ENCODE measurements around the gene OR2A42.
"Not testable (repeated sequence)": the region's sequence is repeated elsewhere in the genome, so short reads cannot be mapped to it uniquely, and the experiment has no call there.

OR2A42 gene, protein sequence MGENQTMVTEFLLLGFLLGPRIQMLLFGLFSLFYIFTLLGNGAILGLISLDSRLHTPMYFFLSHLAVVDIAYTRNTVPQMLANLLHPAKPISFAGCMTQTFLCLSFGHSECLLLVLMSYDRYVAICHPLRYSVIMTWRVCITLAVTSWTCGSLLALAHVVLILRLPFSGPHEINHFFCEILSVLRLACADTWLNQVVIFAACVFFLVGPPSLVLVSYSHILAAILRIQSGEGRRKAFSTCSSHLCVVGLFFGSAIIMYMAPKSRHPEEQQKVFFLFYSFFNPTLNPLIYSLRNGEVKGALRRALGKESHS

DNA sequence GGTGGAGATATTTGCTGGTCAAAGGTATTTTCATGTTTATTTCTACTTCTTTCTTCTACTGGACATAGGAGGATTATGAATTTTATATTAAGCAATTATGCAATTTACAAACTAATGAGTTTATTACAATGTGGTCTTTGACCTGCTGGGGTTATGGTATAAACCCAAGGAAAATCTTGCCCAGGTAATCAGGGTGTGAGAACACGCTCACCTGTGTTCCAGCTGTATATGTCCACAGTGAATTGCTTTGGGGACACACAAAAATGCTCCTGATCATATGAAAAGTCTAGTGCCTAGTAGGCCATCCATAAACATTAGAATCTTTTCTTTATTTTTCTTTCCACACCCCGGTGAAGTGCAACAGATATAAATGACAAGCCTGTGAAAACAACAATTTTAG, at the start of gene OR2A42:
Gene OR2A42, minus strand, starts transcription at position 241 of the 400 bp plus-strand sequence. CDS start 6,762 bp downstream, outside the sequence.
- DNase-seq = not testable (repeated sequence)

DNA sequence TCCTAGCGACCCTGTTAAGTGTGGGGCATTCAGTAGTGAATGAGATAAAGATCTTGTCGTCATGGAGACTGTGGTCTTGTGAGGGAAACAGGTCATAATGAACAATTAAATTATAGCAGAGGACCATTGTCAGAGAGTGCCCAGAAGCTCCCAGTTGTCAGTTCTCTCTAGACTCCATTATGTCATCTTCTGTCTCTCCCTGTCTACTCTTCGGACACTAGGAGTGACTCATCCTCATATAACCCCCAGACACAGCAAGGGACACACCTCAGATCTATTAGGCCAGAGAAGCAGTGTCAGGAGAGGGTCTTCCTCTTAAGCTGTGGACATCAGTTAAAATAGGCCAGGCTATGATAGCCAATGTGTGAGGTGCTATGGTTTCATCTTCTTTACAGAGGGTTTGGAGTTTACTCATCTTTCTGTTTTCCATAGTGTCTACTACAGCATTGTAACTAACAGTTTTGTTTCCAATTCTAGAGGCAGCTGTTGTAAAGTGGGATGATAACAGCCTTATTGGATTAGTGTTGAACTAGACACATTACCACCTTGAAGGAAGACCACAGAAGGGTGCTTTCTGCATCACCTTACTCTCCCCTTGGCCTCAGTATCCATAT, 47.9 kb upstream of the OR2A42 start:
- DNase-seq = not testable (repeated sequence)

DNA sequence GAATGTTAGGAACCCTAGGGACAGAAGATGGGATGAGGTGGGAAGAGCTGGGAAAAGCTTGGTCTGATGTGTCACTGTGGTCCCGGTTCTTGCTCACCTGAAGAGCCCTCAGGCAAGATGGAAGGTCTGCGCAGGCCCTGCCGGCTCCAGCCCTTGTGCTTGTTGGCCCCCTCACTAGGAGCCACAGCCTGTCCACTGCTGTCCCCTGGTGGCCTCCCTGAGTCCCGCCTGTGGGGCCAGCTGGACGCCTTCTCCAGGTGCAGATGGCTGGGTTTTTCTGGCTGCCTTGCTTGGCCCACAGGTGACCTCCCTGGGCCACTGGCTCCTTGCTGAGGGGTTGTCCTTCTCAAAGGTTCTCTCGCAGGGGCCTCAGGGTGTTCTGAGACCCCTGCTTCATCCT, 44.3 kb upstream of the OR2A42 start:
- not testable (repeated sequence) for DNase-seq

DNA sequence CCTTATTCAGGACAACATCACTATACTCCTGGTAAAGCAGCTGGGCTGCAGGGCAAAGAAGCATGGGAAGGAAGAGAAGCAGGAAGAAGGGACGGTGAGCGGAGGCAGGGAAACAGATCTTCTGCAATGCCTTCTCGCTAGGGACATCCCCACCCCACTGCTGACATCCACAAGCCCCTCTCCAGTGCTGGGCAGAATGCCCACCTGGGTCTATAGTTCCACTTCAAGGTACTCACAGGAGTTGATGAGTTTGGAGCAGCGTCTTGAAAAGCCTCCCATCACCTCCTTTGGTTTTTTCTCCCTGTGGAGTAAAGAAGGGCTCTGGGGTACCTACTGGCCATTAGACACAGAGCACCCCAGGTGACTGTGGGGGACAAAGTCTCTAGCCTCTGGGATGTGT, 43.1 kb upstream of the OR2A42 start:
- not testable (repeated sequence) for DNase-seq

DNA sequence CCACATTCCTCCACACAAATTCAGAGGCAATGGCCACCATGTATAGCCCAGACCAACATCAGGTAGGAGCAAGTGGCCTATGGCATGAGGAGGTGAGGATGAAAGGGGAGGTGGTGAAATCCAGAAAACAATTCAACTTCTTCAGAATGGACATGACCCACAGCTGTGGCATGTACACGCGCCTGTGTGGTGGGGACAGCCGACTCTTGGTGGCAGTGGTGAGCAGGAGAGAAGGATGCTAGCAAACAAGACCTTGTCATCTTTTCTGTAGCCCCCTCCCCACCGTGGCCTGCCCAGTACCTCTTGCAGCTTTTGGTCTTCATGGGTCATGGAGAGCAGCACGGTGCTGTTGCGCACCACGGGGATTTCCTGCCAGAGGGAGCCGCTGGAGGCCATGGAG, 42.6 kb upstream of the OR2A42 start:
- DNase-seq = not testable (repeated sequence)

DNA sequence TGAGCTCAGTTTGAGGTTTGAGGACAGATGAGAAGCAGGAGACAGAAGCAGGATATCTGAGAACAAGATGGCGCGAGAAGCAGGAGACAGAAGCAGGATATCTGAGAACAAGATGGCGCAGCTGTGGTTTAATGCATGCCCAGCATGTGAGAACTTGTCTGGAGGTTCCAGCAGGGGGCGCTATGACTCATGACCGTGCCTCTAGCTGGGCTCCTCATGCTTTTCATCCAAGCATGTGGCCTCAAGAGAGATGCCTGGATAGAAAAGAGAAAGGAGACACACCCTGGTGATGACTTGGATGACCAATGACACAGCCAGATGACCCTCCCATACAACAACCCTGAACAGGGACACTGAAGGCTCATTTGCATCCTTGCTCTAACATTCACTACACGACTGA, 40.6 kb upstream of the OR2A42 start:
- not testable (repeated sequence) for DNase-seq

DNA sequence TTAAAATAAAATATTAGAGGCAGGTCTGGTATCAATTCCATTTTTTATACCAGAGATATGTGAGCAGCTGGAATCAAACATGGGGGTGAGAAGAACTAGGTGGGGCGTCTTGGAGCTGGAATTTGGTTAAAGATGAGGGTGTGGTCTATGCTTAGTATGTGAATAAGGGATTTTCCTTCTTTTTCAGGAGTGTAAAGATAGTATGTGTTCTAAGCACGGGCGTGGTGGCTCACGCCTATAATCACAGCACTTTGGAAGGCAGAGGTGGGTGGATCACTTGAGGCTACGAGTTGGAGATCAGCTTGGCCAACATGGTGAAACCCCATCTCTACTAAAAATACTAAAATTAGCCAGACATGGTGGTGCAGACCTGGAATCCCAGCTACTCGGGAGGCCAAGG, 35.9 kb upstream of the OR2A42 start:
- not testable (repeated sequence) for DNase-seq

DNA sequence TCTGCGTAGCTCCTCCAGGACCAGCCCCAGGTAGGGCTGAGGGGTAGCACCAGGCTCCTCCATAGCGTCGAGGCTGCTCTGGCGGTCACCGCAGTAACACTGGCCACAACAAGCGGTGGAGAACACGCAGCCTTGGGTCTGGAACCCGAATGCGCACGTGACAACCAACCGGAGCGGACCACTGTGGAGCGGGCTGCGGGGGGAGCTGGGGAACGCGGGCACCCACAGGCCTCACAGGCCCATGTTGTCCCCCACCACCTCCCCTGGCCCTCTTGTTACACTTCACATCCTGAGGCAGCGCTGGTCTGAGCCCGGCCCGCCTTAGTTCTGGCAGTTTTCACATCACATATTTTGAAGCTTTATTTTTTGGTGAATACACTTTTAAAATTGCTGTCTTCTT, 29.8 kb upstream of the OR2A42 start, which contains the start of gene CTAGE8:
Gene CTAGE8, minus strand, starts transcription at position 101 of the 400 bp plus-strand sequence. Its CDS starts 38 bp downstream, at position 63.
- not testable (repeated sequence) for DNase-seq

DNA sequence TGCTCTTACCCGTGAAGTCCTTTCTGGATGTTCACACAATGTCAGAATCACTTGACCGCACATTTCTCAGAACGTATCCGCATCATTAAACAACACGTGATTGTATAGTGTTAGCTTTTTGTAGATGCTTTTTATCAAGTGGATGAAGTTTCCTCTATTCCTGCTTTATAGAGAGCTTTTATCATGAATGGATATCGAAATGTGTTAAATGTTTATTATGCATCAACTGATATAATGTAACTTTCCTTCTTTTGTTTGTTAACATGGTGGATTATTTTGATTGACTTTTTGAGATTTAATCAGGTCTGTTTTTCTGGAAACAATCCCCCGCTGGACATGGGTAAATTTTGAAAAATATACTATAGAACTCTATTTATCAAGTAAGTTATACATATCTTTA, 25.3 kb upstream of the OR2A42 start, which contains the start of gene OR2A7:
Gene OR2A7, minus strand, starts transcription at position 101 of the 400 bp plus-strand sequence. CDS start 5,164 bp downstream, outside the sequence.
- not testable (repeated sequence) for DNase-seq

DNA sequence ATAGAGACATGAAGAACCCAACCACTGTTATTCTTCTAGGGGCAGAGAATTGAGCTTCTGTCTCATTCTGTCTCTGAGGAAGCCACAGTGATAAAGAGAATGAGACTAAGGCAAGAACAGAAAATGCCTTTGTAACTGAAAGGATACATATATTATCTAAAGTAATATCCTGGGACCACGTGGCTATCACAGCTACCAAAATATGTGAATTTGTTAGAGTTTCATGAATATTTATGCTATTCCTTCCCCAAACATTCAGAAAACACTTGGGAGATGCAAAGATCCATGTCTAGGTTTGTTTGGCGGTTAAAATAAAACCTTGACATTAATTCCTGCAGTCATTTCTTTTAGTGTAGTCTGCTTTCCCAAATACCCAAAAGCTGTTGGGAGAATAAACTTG, 22.7 kb upstream of the OR2A42 start:
- not testable (repeated sequence) for DNase-seq

DNA sequence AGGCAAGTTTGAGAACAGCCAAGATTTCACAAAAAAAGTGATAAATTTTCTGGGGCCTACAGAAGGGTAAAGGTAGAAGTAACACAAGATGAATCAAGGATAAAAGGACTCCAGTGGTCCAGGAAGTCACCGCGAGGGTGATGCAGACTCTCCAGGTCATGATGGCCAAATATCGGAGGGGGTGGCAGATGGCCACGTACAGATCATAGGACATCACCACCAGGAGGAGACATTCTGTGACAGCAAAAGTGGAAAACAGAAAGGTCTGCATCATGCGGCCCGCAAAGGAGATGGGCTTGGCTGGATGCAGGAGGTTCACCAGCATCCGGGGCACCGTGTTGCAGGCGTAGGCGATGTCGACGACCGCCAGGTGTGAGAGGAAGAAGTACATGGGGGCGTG, 19.7 kb upstream of the OR2A42 start:
- DNase-seq = not testable (repeated sequence)

DNA sequence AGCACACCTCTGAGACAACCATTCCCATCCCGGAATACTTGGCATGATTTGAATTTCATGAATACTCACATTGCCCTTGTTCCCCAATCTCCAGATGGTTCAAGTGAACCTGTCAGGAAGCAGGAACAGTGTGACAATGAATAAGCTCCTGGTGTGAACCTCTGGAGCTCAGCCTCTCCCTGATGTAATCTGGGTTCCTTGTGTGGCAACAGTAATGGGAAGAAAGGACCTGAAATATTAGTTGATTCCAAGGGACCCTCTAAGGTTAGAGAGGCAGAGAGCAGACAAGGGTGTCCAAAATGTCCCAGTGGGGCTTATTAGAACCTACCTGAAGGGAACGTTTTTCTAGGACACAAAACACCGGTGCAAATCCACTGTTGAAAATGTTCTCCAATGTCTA, 16.7 kb upstream of the OR2A42 start:
- TF ChIP-seq GATA1 (IDR thresholded peaks at IDR 0.05; ENCODE audit: low read depth, low read length) = no peak
- TF ChIP-seq POLR2A (IDR thresholded peaks at IDR 0.05; ENCODE audit: low read length) = no peak
- DNase-seq = no peak

DNA sequence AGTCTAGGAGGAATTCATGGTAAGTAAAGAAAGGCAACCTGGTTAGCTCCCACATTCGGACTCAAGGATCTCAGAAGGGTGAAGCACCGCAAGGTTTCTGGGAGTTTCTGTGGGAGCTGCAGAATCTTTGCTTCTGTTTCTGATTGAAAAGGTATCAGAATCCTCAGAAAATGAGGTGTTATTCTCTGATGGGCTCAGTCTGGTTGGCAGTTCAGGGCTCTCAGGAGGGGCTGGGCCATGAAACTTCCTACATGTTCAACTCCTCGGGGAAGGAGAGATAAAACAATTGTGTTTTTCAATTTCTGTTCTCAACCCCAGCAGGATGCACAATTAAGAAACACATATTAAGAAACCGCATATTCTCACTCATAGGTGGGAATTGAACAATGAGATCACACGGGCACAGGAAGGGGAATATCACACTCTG, 16.1 kb upstream of the OR2A42 start:
- no peak for TF ChIP-seq POLR2A (IDR thresholded peaks at IDR 0.05; ENCODE audit: low read length)
- no peak for TF ChIP-seq GATA1 (IDR thresholded peaks at IDR 0.05; ENCODE audit: low read depth, low read length)

DNA sequence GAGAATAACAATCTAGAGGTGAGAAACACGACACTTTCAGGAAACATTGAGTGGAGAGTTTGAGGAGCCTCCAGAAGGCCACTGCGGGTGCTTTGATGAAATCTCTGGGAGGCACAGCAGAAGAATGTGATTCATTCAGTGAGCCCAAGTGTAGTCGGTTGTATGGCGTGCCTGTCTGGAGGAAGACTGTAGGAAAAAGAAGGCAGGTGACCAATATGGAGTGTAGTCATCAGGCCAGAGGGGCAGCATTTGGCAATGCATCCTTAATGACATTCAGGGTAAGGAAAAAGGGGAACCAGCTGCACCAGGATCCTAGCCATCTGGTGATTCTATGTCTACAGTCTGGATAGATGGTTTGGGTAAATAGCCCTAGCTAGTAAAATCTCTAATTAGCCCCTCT, 12.9 kb upstream of the OR2A42 start:
- not testable (repeated sequence) for DNase-seq

More for the DNA sequence above, 16.1 kb upstream of the OR2A42 start:
- DNase-seq = no peak

DNA sequence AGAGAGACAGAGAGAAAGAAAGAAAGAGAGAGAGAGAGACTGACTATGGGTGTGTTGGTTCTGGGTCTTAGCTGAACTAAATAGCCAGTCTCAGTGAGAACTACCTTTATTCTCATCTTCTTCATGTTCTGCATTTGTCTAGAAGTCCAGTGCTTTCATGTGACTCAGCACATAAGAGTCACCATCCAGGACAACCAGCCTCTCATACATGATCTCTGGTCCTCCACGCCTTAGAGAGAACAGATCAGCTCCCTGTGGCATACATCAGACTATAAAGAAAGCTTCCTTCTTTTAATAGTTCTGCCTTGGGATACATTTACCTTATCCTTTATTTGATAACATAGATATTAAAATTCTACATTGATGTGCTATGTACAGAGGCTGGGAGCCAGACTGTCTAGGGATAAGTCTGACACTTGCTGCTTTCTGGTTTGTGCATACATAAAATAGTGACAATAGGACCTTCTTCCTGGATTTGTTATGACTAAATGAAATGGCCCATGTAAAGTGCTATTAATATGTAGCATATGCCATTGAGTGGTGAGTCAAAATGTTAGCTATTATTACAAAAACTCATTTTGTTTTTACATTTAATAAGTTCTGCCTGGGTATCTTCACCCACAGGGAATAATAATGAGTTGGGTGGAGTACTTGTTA, 8.4 kb upstream of the OR2A42 start:
- not testable (repeated sequence) for DNase-seq

DNA sequence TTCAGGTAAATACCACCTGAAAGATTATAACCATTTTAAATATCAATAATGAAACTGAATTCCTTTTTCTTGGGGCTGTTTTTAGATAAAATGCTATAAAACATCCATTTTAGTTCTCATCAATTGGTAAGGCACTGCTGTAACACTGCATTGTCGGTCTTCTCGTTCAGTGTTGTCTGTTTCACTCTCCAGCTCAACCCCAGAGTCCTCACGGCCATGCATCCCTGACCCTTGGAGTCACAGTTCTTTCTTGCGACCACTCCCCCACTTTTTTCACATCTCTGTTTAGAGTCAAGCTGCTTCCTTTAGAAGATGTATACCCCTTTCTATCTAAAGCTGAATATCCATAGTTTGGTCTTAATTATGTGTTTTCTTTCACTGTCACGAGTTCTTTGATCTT, 7.6 kb upstream of the OR2A42 start:
- not testable (repeated sequence) for DNase-seq

DNA sequence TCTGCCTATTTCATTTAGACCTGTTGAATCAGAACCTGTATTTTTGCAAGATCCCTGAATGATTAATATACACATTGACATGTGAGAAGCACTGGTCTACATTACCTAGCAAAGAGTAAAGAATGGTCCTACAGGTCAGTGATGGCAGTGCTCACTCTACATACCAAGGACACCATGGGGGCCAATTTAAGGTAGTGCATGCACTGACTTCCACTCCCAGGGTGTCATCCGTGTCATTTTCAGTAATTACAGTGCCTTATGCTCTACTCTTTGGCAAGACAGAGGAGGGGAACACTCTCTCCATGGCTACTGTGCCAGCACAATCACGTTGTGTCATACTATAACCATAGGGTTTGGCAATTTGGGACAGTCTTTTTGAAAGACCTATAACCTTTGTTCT, 6.0 kb upstream of the OR2A42 start:
- DNase-seq = not testable (repeated sequence)

DNA sequence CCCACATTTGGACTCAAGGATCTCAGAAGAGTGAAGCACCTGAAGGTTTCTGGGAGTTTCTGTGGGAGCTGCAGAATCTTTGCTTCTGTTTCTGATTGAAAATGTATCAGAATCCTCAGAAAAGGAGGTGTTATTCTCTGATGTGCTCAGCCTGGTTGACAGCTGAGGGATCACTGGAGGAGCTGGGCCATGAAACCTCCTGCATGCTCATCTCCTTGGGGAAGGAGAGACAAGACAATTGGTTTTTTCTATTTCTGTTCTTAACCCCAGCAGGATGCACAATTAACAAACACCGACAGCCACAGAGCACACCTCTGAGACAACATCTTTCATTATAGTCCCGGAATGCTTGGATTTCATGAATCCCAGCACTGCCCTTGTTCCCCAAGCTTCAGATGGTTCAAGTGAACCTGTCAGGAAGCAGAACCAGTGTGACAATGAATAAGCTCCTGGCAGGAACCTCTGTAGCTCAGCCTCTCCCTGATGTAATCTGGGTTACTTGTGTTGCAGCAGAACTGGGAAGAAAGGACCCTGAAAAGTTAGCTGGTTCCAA, 799 bp downstream of the OR2A42 start:
- not testable (repeated sequence) for DNase-seq

DNA sequence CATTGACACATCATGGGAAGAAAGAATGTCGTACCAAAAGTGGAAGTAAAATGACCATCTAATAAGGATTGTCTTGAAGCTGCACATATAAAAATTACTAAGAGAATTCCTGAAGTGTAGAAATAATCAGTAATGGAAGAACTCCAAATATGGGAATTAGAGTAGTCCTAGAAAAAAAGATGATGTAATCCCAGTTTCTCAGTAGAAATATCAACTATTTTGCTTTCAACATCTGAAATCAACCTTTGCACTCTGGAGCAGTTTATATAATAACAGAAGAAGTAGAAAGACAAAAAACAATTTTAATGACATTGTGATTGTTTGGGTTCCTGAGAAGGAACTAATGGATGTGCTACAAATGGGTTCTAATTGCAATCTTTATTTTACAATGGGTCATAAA, 6.4 kb downstream of the OR2A42 start:
- not testable (repeated sequence) for DNase-seq

DNA sequence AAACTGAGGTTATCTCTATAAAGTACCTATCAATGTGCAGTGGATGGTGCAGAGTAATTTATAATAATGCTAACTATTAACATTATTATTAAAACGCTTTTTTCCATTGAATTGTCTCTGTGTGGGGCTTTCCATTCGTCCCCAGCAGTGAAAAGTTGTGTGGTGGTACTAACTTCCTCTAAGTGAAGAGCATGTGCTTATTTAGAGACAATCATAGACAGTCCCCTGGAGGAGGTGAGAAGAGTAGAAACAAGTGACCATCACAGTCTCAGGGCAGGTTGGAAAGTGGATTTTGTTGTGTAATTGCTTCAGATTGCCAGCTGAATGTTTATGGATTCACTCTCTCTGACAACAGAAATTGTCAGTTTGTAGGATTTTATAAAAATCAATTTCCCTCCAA, 8.4 kb downstream of the OR2A42 start:
- DNase-seq = not testable (repeated sequence)

DNA sequence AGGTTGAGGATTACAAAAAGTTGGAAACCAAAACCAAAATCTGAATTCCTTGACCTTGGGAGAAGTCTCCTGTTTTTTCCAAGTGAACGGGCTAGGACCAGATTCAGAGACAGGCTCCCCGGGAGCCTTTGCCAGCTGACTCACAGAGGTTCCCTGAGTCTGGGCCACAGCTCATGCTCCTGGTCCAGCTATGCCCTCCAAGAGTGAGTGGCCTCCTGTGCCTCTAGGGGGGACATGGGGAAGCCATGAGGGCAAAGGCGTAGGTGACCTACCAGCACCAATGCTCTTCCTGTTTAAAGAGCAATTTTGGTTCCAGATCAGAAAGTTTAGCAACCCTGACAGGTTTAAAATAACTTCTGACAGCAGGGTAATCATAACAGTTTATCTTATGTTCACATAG, 10.6 kb downstream of the OR2A42 start:
- not testable (repeated sequence) for DNase-seq

DNA sequence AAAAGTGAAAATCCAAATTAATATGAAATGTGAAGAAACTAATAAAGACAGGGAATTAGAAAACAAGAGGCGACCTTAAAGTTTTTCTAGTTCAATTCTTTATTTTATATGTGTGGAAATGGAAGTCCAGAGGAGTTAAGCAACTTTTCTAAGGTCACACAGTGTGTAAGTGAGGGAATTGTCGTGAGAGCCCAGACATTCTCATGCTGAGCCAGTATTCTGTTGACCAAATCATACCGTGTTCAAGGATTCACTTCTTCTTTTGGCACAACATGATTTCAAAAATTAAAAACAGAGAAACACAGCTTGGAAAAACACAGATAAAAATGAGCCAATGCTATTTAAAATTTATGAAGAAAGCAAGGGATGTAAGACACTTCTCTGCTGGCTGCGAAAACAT, 12.5 kb downstream of the OR2A42 start:
- DNase-seq = not testable (repeated sequence)
